ENCODE results near the gene SNRNP70. TPM values are rescaled to one million over a fixed set of nuclear protein-coding genes. Genes with fewer than 3 reads are reported as not detected.
"Not testable (repeated sequence)": the region's sequence is repeated elsewhere in the genome, so short reads cannot be mapped to it uniquely, and the experiment has no call there.

SNRNP70 gene
- total RNA-seq, 1 donor from 2014 or later, result 296 TPM

GRCh38 chr19:49117677-49118564 is 32.7 kb downstream of the SNRNP70 start:
- Mint-ChIP-seq H3K36me3 (no peaks in the 10 kb centered on the region), H3K9me3 (no peaks in the 10 kb centered on the region), H3K27me3 (peaks cover 17% of the 10 kb centered on the region), H3K4me3 (peak overlapping the region; percentile 85), H3K27ac (peak overlapping the region; percentile 86), H3K4me1 (ENCODE audit: unreplicated experiment) (peaks cover 26% of the 10 kb centered on the region)
- TF ChIP-seq, protein P1, sequence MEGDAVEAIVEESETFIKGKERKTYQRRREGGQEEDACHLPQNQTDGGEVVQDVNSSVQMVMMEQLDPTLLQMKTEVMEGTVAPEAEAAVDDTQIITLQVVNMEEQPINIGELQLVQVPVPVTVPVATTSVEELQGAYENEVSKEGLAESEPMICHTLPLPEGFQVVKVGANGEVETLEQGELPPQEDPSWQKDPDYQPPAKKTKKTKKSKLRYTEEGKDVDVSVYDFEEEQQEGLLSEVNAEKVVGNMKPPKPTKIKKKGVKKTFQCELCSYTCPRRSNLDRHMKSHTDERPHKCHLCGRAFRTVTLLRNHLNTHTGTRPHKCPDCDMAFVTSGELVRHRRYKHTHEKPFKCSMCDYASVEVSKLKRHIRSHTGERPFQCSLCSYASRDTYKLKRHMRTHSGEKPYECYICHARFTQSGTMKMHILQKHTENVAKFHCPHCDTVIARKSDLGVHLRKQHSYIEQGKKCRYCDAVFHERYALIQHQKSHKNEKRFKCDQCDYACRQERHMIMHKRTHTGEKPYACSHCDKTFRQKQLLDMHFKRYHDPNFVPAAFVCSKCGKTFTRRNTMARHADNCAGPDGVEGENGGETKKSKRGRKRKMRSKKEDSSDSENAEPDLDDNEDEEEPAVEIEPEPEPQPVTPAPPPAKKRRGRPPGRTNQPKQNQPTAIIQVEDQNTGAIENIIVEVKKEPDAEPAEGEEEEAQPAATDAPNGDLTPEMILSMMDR (conservative IDR thresholded peaks at IDR 0.05), result no peak
- no peak for DNase-seq (ENCODE audit: extremely low spot score, unreplicated experiment)

GRCh38 chr19:49118565-49119410 is 33.5 kb downstream of the SNRNP70 start, which contains the start of gene C19orf73:
Gene C19orf73, minus strand, starts transcription at chr19:49119143. Its CDS starts 121 bp downstream, at chr19:49119022.
- H3K27ac Mint-ChIP-seq, result peak within 1 kb of the TSS; percentile 86
- TF ChIP-seq, protein P1 (conservative IDR thresholded peaks at IDR 0.05), result peak; percentile 38
- no peaks in the 10 kb centered on the region for H3K9me3 Mint-ChIP-seq
- peak within 1 kb of the TSS; percentile 87 for H3K4me3 Mint-ChIP-seq
- peaks cover 23% of the 10 kb centered on the region for H3K4me1 Mint-ChIP-seq (ENCODE audit: unreplicated experiment)
- DNase-seq (ENCODE audit: extremely low spot score, unreplicated experiment), result peak; percentile 97
- no peaks in the 10 kb centered on the region for H3K36me3 Mint-ChIP-seq
- peaks cover 21% of the 10 kb centered on the region for H3K27me3 Mint-ChIP-seq

DNA sequence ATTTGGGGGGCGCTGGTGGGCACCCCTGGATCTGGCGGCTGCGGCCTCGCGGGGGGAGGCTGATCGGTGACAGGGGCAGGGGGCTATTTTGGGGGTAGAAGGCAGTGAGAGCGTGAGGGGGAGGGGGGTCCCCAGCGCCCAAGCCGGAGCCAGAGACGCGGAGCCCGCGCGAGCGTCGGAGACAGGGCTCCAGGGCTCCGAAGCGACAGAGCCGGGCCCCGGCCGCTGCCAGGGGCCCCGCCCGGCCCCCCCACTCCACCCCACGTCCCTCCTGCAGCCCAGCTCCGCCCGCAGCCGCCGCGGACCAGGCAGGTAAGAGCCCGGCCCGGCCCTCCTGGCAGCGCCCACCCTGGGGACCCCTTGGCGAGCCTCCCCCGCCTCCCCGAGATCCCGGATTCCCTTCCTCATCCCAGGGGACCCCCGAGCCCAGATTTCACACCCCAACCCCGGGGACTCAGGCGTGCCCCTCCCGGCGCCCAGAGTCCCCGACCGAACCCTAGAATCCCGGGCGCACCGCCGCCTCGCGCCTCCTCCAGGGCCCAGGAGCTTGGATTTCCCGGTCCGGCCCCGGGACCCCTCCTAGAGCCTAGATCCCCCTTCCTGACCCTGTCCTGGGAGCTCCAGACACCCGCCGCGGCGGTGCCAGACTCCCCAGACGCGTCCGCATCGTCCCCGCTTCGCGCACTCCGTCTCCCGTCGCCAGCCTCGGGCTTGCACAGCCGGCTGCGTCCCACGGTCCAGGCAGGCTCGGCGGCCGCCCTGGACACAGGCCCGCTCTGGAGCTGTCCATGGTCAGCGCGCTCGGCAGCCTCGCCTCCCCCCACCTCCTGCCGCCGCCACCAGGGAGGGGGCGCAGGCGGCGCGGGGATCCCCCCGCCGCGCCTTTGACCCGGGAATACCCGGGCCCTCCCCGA is 34.4 kb downstream of the SNRNP70 start, which contains the start of gene PPFIA3:
Gene PPFIA3, plus strand, starts transcription at position 134 of the 914 bp plus-strand sequence. CDS start 8,330 bp downstream, outside the sequence.
- Mint-ChIP-seq H3K27me3 (peaks cover 27% of the 10 kb centered on the region), H3K4me3 (peak within 1 kb of the TSS; percentile 87), H3K9me3 (no peaks in the 10 kb centered on the region), H3K27ac (peak within 1 kb of the TSS; percentile 86), H3K36me3 (no peaks in the 10 kb centered on the region), H3K4me1 (ENCODE audit: unreplicated experiment) (peaks cover 21% of the 10 kb centered on the region)
- no peak for DNase-seq (ENCODE audit: extremely low spot score, unreplicated experiment)
- TF ChIP-seq, protein P1 (conservative IDR thresholded peaks at IDR 0.05), result no peak

GRCh38 chr19:49120325-49120683 is 35.1 kb downstream of the SNRNP70 start:
- TF ChIP-seq, protein P1 (conservative IDR thresholded peaks at IDR 0.05), result no peak
- Mint-ChIP-seq H3K9me3 (no peaks in the 10 kb centered on the region), H3K36me3 (no peaks in the 10 kb centered on the region), H3K27ac (peak overlapping the region; percentile 70), H3K27me3 (peaks cover 27% of the 10 kb centered on the region), H3K4me1 (ENCODE audit: unreplicated experiment) (peaks cover 17% of the 10 kb centered on the region), H3K4me3 (peak overlapping the region; percentile 84)
- DNase-seq (ENCODE audit: extremely low spot score, unreplicated experiment), result no peak

DNA sequence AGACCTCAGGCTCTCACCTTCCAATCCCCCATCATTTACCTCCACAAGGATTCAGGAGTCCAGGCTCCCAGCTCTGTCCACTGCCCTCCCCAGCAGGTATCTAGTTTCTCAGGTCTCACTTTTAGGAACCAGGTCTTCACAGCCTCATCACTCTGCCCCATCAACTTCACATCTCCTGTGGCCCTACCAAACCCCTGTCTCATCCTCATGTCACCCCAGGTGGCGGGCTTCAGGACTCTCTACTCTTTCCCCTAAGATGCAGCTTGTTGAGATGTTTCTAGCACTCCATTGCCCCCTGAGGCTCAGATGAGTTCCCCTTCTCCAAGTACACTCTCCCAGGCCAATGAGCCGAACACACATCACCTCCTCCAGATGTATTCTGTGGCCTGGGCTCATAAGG is 35.6 kb downstream of the SNRNP70 start:
- TF ChIP-seq, protein P1 (conservative IDR thresholded peaks at IDR 0.05), result no peak
- peaks cover 15% of the 10 kb centered on the region for H3K4me1 Mint-ChIP-seq (ENCODE audit: unreplicated experiment)
- H3K4me3 Mint-ChIP-seq, result peak overlapping the region; percentile 84
- no peak for DNase-seq (ENCODE audit: extremely low spot score, unreplicated experiment)
- H3K36me3 Mint-ChIP-seq, result no peaks in the 10 kb centered on the region
- peak overlapping the region; percentile 70 for H3K27ac Mint-ChIP-seq
- no peaks in the 10 kb centered on the region for H3K9me3 Mint-ChIP-seq
- H3K27me3 Mint-ChIP-seq, result peaks cover 27% of the 10 kb centered on the region

DNA sequence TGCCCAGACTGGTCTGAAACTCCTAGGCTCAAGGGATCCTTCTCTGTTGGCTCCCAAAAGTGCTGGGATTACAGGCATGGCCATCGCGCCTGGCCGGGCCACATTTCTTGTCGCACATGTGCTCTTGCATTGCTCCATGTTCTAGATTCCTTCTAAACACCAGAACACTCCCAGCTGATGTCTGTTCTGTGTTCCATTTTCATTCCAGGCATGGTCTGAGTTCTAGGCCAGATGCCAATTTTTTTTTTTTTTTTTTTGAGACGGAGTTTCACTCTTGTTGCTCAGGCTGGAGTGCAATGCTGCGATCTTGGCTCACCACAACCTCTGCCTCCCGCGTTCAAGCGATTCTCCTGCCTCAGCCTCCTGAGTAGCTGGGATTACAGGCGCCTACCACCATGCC is 36.6 kb downstream of the SNRNP70 start:
- DNase-seq (ENCODE audit: extremely low spot score, unreplicated experiment); H3K27ac Mint-ChIP-seq; H3K4me3 Mint-ChIP-seq; H3K9me3 Mint-ChIP-seq; H3K36me3 Mint-ChIP-seq: not testable (repeated sequence)
- Mint-ChIP-seq H3K27me3 (peaks cover 27% of the 10 kb centered on the region), H3K4me1 (ENCODE audit: unreplicated experiment) (peaks cover 15% of the 10 kb centered on the region)

- not testable (repeated sequence) for H3K36me3 Mint-ChIP-seq; H3K9me3 Mint-ChIP-seq; H3K27ac Mint-ChIP-seq; DNase-seq (ENCODE audit: extremely low spot score, unreplicated experiment)
- H3K4me1 Mint-ChIP-seq (ENCODE audit: unreplicated experiment), result peaks cover 11% of the 10 kb centered on the region
- H3K4me3 Mint-ChIP-seq, result peak overlapping the region; percentile 25
- H3K27me3 Mint-ChIP-seq, result peaks cover 27% of the 10 kb centered on the region
These were observed 38.0 kb downstream of the SNRNP70 start for GRCh38 chr19:49123285-49123684.
